NK-92 (cell line): ENCODE measurements around the gene SLC2A14.

Experiments used
- DNase-seq: peaks from one replicate; lab custom pipeline; 2025; ENCODE audit not compliant: unreplicated experiment; lab: John Stamatoyannopoulos, UW

The SLC2A14 gene

DNA sequence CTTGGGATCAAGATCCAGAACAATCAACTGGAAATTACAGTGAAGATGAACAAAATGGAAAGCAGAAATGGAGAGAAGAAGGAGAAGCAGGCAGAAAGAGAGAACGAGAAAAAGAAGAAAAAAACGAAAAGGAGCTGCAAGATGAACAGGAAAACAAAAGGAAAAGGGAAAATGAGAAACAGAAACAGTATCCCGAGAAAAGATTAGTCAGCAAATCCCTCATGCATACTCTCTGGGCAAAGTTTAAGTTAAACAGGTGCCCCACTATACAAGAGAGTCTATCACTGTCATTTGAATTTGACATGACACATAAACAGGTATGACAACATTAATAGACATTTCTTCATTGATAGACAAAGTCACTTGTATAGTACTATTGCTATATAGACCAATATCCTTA is 102.7 kb downstream of the SLC2A14 start:
- no peak for DNase-seq
